Activated T-cell treated with anti-CD3 and anti-CD28 coated beads, Interleukin-2, amount 50 U/mL, for 48 hours (primary cell): ENCODE data around the gene GNA15.
"Not testable (repeated sequence)": the region's sequence is repeated elsewhere in the genome, so short reads cannot be mapped to it uniquely, and the experiment has no call there.

Experiments
- DNase-seq, 2 experiments: peaks; one replicate each; pipeline ENCODE4 v3.0.0-alpha.2; 2020

GNA15 gene

DNA sequence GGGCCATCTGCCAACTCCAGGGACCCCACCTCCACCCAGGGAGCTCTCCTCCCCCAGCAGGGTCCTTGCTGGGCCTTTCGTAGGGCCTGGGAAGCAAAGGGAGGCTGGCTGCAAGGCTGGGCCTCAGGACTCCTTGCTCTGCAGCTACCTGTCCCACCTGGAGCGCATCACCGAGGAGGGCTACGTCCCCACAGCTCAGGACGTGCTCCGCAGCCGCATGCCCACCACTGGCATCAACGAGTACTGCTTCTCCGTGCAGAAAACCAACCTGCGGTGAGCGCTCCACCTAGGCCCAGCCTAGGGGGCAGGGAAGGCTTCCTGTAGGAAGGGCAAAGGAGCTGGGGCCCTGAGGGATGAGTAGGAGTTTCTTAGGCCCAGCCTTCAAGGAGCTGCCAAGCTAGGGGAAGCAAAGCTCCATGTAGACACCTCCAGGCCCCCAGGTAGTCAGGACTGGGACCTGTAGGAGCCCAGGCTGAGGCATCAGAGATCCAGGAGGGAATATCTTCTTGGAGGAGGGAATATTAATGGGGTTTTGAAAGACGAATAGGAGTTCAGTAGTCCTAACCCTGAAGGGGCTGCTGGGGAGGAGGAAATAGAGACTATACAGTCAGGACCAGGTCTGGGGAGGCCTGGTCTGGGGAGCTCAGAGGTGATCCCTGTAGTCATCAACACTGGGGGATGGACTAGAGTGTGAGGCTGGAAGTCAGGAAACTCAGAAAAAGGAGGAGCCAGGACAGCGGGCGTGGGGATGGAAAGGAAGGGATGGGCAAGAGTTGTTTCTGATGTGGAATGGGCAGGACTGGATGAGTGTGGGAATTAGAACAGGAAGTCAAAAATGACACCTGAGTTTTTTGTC is 16.0 kb downstream of the GNA15 start:
- DNase-seq, result no peak

DNA sequence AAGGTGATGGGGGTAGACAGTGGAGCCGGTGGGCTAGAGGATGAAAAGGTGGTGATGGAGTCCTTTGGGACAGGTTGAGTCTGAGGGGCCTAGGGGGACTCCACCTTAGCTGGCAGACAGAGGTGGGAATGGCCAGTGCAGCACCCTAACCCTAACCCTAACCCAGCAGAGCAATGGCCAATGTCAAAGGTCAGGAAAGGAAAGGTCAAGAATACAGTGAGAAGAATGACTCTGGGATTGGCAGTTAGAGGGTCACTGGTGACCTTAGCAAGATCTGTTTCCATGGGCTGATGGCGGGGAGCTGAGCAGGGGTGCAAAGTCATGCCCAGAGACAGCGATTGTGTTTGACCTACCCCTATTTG is 16.6 kb downstream of the GNA15 start:
- no peak for DNase-seq

DNA sequence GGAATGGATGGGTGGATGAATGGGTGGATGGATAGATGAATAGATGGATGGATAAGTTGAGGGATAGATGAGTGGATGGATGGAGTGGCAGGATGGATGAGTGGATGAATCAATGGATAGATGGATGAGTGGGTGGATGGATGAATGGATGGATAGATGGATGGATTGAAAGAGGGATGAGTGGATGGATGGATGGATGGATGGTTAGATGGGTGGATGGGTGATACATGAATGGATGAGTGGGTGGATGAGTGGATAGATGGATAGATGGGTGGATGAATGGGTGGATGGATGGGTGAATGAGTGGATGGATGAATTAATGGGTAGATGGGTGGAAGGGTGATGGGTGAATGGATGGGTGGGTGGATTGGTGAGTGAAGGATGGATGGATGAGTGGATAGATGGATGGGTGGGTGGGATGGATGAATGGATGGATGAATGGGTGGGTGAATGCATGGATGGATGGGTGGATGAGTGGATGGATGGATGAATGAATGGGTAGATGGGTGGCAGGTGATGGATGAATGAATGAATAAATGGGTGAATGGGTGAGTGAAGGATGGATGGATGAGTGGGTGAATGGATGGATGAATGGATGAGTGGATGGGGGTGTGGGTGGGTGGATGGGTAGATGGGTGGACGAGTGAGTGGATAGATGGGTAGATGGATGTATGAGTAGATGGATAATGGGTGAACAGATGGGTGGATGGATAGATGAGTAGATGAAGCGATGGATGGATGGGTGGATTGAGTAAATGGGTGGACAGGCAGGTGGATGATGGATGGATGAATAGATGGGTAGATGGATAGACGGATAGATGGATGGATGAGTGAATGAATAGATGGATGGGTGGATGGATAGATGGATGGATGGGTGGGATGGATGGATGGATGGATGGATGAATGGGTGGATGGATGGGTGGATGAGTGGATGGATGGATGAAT is 17.7 kb downstream of the GNA15 start:
- no peak for DNase-seq

DNA sequence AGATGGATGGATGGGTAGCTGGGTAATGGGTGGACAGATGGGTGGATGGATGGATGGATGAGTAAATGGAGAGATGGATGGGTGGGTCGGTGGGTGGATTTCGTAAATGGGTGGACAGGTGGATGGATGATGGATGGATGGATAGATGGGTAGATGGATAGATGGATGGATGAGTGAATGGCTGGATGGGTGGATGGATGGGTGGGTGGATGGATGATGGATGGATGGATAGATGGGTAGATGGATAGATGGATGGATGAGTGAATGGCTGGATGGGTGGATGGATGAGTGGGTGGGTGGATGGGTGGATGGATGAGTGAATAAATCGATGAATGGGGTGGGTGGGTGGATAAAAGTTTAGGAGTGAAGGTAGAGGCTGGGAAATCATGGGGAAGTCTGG is 18.6 kb downstream of the GNA15 start:
- not testable (repeated sequence) for DNase-seq

- peak; percentile 87 to 90 for DNase-seq
Measured at GRCh38 chr19:3154957-3155736, 19.3 kb downstream of the GNA15 start.

DNA sequence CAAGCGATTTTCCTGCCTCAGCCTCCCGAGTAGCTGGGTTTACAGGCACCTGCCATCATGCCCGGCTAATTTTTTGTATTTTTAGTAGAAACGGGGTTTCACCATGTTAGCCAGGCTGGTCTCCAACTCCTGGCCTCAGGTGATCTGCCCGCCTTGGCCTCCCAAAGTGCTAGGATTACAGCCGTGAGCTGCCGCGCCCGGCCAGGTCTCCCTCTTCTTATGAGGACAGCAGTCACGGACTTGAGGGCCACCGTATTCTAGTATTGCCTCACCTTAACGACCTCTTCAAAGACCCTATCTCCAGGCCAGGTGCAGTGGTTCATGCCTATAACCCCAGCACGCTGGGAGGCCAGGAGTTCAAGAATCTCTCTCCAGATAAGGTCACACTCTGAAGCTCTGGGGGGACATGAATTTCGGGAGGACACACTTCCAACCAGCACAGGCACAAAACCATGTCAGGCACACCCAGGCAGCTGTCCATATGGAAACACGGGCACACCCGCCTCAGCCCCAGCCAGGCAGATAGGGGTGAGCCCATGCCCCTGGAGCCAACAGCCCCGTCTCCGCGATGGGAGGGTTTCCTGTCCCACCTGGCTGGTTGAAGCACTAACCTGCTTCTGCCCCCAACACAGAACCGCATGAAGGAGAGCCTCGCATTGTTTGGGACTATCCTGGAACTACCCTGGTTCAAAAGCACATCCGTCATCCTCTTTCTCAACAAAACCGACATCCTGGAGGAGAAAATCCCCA is 21.4 kb downstream of the GNA15 start:
- no peak for DNase-seq

- no peak for DNase-seq
Measured at GRCh38 chr19:3159565-3159964, 23.7 kb downstream of the GNA15 start.

DNA sequence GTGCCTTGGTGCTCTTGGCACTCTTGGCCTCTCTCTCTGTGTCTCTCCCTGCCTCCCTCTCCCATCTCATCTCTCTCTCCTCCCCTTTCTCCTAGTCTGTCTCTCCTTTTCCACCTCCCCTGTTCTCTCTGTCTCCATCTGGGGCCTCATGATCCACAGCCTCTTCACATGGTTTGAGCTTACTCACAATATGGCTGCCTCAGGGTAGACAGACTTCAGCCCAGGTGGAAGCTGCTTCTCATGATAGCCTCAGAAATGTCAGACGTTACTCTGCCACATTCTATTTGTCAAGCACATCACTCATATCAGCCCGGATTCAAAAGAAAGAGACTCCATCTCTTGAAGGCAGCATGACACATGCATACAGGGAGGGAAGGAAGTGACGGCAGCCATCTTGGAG is 24.4 kb downstream of the GNA15 start:
- no peak for DNase-seq

DNA sequence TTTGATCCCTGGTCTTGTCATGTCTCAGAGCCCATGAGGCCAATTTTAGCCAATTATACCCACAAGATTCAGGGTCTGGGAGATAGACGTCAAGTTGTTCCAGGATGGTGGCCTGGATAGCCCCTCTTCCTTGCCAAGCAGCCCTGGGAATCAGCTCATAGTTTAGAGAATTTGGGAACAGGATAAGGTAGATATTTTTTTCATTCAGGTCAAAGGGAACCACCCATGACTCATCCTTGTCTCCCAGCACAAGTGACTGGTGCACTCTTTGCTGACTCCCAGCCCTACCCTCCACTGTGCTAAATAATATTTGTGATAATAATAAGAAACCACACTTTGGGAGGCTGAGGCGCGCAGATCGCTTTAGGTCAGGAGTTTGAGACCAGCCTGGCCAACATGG is 25.6 kb downstream of the GNA15 start:
- no peak for DNase-seq

- peak in 1 of 2 experiments; percentile 50 for DNase-seq
Measured at GRCh38 chr19:3162418-3163229, 26.8 kb downstream of the GNA15 start.

- DNase-seq, result peak; percentile 79 to 80
Measured at GRCh38 chr19:3163230-3163886, 27.5 kb downstream of the GNA15 start.

GRCh38 chr19:3163943-3164342 is 28.1 kb downstream of the GNA15 start:
- no peak for DNase-seq

GRCh38 chr19:3167533-3168272 is 31.9 kb downstream of the GNA15 start:
- DNase-seq, result no peak

DNA sequence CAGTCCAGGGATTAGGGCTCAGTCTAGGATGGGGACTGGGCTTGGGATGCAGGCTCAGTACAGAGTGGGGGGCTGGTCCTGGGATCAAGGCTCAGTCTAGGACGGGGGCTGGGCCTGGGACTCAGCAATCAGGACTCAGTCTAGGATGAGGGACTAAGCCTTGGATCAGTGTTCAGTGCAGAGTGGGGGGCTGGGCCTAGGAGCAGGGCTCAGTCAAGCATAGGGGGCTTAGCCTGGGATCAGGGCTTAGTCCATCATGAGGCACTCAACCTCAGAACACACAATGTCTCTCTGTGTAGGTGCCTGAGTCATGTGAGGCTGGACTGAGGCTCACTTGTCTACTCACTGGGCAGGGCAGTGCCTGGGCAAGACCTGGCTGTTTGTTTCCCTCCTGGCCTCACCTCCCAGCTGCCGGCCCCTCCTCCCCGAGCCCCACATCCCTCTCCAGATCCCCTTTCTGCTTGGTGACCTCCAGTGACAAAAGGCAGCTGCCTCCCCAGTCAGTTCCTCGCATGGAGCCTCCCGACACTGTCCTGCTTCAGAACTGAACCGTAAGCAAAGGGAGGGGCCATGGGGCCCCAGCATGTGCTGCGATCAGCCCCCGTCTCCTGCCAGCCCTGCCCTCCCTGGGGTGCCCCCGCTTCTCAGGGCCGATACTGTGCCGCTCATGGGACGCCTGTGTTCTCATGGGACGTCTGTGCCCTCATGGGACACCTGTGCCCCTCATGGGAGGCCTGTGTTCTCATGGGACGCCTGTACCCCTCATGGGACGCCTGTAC is 36.2 kb downstream of the GNA15 start:
- no peak for DNase-seq

DNA sequence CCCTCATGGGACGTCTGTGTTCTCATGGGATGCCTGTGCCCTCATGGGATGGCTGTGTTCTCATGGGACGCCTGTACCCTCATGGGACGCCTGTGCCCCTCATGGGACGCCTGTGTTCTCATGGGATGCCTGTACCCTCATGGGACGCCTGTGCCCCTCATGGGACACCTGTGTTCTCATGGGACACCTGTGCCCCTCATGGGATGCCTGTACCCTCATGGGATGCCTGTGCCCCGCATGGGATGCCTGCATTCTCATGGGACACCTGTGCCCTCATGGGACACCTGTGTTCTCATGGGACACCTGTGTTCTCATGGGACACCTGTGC is 36.8 kb downstream of the GNA15 start:
- not testable (repeated sequence) for DNase-seq

DNA sequence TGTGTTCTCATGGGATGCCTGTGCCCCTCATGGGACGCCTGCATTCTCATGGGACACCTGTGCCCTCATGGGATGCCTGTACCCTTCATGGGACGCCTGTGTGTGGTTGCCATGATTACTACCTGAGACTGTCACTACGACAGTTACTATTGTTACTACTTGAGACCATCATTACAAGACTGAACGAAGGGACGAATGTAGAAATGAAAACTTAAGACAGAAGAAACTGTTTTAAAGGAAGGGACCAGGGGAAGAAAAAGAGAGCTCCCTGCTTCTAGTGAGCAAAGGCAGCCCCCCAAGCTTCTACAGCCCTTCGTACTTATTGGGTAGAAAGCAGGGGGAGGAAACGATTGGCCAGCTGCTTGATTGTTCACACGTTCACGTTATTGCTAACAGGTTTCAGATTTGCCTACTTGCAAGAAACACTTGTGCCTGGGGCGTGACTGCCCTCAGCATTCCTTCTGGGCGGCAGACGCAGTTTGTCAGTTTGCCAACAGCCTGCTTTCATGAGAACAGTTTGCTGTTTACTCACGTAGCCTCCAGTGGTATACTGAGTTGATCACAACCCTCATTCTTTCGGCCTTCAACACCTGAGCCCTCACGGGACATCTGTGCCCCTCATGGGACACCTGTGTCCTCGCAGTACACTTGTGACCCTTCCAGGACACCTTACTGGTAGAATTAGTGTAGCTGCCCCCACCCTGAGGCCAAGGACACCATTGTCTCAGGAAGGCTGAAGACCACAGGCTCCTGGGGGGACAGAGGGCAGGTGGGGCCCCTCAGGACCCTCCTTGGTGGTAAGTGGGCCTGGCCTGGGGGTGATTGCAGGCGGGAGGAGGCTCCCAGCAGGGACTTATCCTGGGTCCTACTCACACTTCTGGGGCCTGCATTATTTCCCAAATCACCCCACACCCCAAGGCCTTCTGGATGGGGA is 40.2 kb downstream of the GNA15 start:
- DNase-seq, result peak; percentile 45 to 50

- peak; percentile 80 to 84 for DNase-seq
Measured at GRCh38 chr19:3176715-3177501, 41.1 kb downstream of the GNA15 start.
